GM23338 (cell line): ENCODE results near the gene OR10A7. TPM values are rescaled to one million over a fixed set of nuclear protein-coding genes. Genes with fewer than 3 reads are reported as not detected.

Source experiments
- ATAC-seq: fragments of 200-7000 bp; cut with Tn5 transposase; 3 replicates; pipeline ENCODE4 v1.9.1; 2020
- DNase-seq: peaks from one replicate; pipeline ENCODE4 v3.0.0-alpha.2; 2015; ENCODE audit warnings: low spot score
- H2AFZ ChIP-seq: fragments of 200-600 bp; sonication (generic); 2 replicates; pipeline ENCODE4 v1.8.0; 2016; ENCODE audit warnings: antibody characterized with exemption, mild to moderate bottlenecking, moderate library complexity
- H3F3A ChIP-seq: fragments of 200-600 bp; sonication (generic); replicated peaks from 2 replicates; pipeline ENCODE4 v1.8.0; 2017; ENCODE audit warnings: antibody characterized with exemption, mixed run types, low read depth
- H3K27ac ChIP-seq: fragments of 200-600 bp; sonication (generic); 2 replicates; pipeline ENCODE4 v1.6.1; 2016; ENCODE audit warnings: low read depth
- H3K27me3 ChIP-seq: fragments of 200-600 bp; sonication (generic); 2 replicates; pipeline ENCODE4 v1.8.0; 2016; ENCODE audit warnings: mild to moderate bottlenecking, mixed run types, moderate library complexity; ENCODE audit not compliant: insufficient read depth
- H3K36me3 ChIP-seq: fragments of 200-600 bp; sonication (generic); 2 replicates; pipeline ENCODE4 v1.8.0; 2016; ENCODE audit warnings: mild to moderate bottlenecking; ENCODE audit not compliant: insufficient read depth
- H3K4me1 ChIP-seq: fragments of 200-600 bp; sonication (generic); 2 replicates; pipeline ENCODE4 v1.8.0; 2016; ENCODE audit warnings: mild to moderate bottlenecking, moderate library complexity; ENCODE audit not compliant: insufficient read depth
- H3K4me2 ChIP-seq: fragments of 200-600 bp; sonication (generic); 2 replicates; pipeline ENCODE4 v1.7.1; 2017; ENCODE audit warnings: mixed run types
- H3K4me3 ChIP-seq: fragments of 200-600 bp; sonication (generic); 2 replicates; pipeline ENCODE4 v1.6.1; 2016; ENCODE audit warnings: mixed run types
- H3K79me2 ChIP-seq: fragments of 200-600 bp; sonication (generic); replicated peaks from 2 replicates; pipeline ENCODE4 v1.8.0; 2017; ENCODE audit warnings: mild to moderate bottlenecking; ENCODE audit not compliant: insufficient read depth
- H3K9me2 ChIP-seq: fragments of 200-600 bp; sonication (generic); 2 replicates; pipeline ENCODE4 v1.8.0; 2017; ENCODE audit not compliant: insufficient read depth
- H4K20me1 ChIP-seq: fragments of 200-600 bp; sonication (generic); replicated peaks from 2 replicates; pipeline ENCODE4 v1.8.0; 2017; ENCODE audit warnings: mild to moderate bottlenecking; ENCODE audit not compliant: insufficient read depth
- H3K27ac Mint-ChIP-seq: 2 replicates; pipeline ENCODE4 v1.8.0; 2020; ENCODE audit warnings: inconsistent platforms, mild to moderate bottlenecking, moderate library complexity, mixed read lengths
- H3K27me3 Mint-ChIP-seq: 3 replicates; pipeline ENCODE4 v1.8.0; 2022; ENCODE audit warnings: low read depth, mild to moderate bottlenecking, moderate library complexity, mixed read lengths, inconsistent platforms; ENCODE audit not compliant: insufficient read depth, poor library complexity
- H3K36me3 Mint-ChIP-seq: 3 replicates; pipeline ENCODE4 v1.8.0; 2021; ENCODE audit warnings: low read depth, mild to moderate bottlenecking, inconsistent platforms, moderate library complexity, mixed read lengths
- H3K4me1 Mint-ChIP-seq: 3 replicates; pipeline ENCODE4 v1.8.0; 2020; ENCODE audit warnings: mild to moderate bottlenecking, inconsistent platforms, mixed read lengths
- H3K4me3 Mint-ChIP-seq: 3 replicates; pipeline ENCODE4 v1.8.0; 2021; ENCODE audit warnings: moderate library complexity, mild to moderate bottlenecking, inconsistent platforms, mixed read lengths
- H3K9me3 Mint-ChIP-seq: 3 replicates; pipeline ENCODE4 v1.8.0; 2020; ENCODE audit warnings: moderate library complexity, mild to moderate bottlenecking, inconsistent platforms, mixed read lengths
- CREB1 ChIP-seq: fragments of 250-450 bp; sonication (Bioruptor Pico); IDR thresholded peaks from 2 replicates; pipeline ENCODE4 v1.5.0; 2020; ENCODE audit warnings: low read depth, mild to moderate bottlenecking, moderate library complexity
- EZH2phosphoT487 ChIP-seq: fragments of 200-600 bp; sonication (generic); IDR thresholded peaks from one replicate; pipeline ENCODE4 v1.8.1; 2018; ENCODE audit warnings: antibody characterized with exemption; ENCODE audit not compliant: unreplicated experiment
- JUNB ChIP-seq: IDR thresholded peaks from one replicate; pipeline ENCODE4 v1.6.1; 2016; ENCODE audit warnings: antibody characterized with exemption; ENCODE audit not compliant: unreplicated experiment
- NANOG ChIP-seq: IDR thresholded peaks from 2 replicates; pipeline ENCODE4 v1.6.1; 2016; ENCODE audit warnings: antibody characterized with exemption, borderline replicate concordance
- POLR2AphosphoS5 ChIP-seq: IDR thresholded peaks from 2 replicates; pipeline ENCODE4 v1.6.1; 2016; ENCODE audit warnings: antibody characterized with exemption, low read depth
- polyA plus RNA-seq: library from polyadenylated mRNA; unstranded; fragments of >200 nt; fragmentation: Nextera tagmentation; extraction: Ambion mirVana; gene quantifications from 2 replicates; pipeline ENCODE4 v1.2.1, GENCODE V29; 2016
- total RNA-seq: library from RNA; depleted of rRNA; stranded (reverse); fragments of >200 nt; shearing (Covaris generic); gene quantifications from 2 replicates; pipeline ENCODE4 v1.2.3, GENCODE V29; 2014
- TF ChIP-seq, protein P1 (sequence below), 2 experiments: fragments of 200-600 bp in 1 of 2; sonication (generic) in 1 of 2; conservative IDR thresholded peaks; 2 replicates each; pipeline versions ENCODE4 v1.5.1 to v1.6.1; 2016 to 2017; ENCODE audit warnings: antibody characterized with exemption in 2 of 2, low read depth in 2 of 2, mild to moderate bottlenecking in 2 of 2, moderate library complexity in 1 of 2
- TF ChIP-seq, protein P2 (sequence below): IDR thresholded peaks from one replicate; pipeline ENCODE4 v1.6.1; 2018; ENCODE audit warnings: antibody characterized with exemption; ENCODE audit not compliant: unreplicated experiment

The OR10A7 gene
- total and polyA plus RNA-seq, 2 experiments from 2014 or later, result not detected

DNA sequence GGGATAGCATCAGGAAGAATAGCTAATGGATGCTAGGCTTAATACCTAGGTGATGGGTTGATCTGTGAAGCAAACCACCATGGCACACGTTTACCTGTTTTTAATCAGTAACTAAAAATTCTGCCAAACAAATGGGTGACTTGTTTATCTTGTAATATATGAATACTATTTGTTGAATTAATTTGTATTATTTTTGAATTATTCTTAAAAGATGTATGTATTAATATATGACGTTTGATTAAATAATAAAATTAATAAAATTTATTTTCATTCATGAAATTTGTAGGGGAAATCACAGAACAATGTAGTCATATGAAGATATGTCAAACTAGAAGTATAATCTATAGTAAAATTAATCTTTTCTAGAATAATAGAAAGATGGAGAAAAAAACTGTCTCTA lies 32.3 kb upstream of the OR10A7 start:
- ATAC-seq (no peak), DNase-seq (no peak)
- no peaks in the 10 kb centered on the region for H3F3A ChIP-seq
- no peaks in the 10 kb centered on the region; the same call in 1 of the 2 replicates for H3K36me3 ChIP-seq
- no peak overlapping the region for H2AFZ ChIP-seq
- H3K4me1 Mint-ChIP-seq, result no peaks in the 10 kb centered on the region
- H3K4me3 Mint-ChIP-seq, result no peak overlapping the region
- no peak overlapping the region for H3K27ac Mint-ChIP-seq
- H3K27me3 Mint-ChIP-seq, result no peaks in the 10 kb centered on the region
- H3K27ac ChIP-seq, result no peak overlapping the region
- peaks cover 12% of the 10 kb centered on the region for H3K9me3 Mint-ChIP-seq
- no peaks in the 10 kb centered on the region for H3K79me2 ChIP-seq
- TF ChIP-seq CREB1 (CRISPR knock-in tag) (no peak), POLR2AphosphoS5 (no peak), EZH2phosphoT487 (no peak), NANOG (no peak), JUNB (no peak)
- TF ChIP-seq, protein P1, sequence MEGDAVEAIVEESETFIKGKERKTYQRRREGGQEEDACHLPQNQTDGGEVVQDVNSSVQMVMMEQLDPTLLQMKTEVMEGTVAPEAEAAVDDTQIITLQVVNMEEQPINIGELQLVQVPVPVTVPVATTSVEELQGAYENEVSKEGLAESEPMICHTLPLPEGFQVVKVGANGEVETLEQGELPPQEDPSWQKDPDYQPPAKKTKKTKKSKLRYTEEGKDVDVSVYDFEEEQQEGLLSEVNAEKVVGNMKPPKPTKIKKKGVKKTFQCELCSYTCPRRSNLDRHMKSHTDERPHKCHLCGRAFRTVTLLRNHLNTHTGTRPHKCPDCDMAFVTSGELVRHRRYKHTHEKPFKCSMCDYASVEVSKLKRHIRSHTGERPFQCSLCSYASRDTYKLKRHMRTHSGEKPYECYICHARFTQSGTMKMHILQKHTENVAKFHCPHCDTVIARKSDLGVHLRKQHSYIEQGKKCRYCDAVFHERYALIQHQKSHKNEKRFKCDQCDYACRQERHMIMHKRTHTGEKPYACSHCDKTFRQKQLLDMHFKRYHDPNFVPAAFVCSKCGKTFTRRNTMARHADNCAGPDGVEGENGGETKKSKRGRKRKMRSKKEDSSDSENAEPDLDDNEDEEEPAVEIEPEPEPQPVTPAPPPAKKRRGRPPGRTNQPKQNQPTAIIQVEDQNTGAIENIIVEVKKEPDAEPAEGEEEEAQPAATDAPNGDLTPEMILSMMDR (conservative IDR thresholded peaks at IDR 0.05; ENCODE audit: low read depth in 2 of 2), result no peak
- TF ChIP-seq, protein P2, sequence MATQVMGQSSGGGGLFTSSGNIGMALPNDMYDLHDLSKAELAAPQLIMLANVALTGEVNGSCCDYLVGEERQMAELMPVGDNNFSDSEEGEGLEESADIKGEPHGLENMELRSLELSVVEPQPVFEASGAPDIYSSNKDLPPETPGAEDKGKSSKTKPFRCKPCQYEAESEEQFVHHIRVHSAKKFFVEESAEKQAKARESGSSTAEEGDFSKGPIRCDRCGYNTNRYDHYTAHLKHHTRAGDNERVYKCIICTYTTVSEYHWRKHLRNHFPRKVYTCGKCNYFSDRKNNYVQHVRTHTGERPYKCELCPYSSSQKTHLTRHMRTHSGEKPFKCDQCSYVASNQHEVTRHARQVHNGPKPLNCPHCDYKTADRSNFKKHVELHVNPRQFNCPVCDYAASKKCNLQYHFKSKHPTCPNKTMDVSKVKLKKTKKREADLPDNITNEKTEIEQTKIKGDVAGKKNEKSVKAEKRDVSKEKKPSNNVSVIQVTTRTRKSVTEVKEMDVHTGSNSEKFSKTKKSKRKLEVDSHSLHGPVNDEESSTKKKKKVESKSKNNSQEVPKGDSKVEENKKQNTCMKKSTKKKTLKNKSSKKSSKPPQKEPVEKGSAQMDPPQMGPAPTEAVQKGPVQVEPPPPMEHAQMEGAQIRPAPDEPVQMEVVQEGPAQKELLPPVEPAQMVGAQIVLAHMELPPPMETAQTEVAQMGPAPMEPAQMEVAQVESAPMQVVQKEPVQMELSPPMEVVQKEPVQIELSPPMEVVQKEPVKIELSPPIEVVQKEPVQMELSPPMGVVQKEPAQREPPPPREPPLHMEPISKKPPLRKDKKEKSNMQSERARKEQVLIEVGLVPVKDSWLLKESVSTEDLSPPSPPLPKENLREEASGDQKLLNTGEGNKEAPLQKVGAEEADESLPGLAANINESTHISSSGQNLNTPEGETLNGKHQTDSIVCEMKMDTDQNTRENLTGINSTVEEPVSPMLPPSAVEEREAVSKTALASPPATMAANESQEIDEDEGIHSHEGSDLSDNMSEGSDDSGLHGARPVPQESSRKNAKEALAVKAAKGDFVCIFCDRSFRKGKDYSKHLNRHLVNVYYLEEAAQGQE, result no peak
- no peaks in the 10 kb centered on the region for H3K4me1 ChIP-seq
- no peaks in the 10 kb centered on the region for H4K20me1 ChIP-seq
- no peaks in the 10 kb centered on the region for H3K36me3 Mint-ChIP-seq
- no peaks in the 10 kb centered on the region for H3K9me2 ChIP-seq
- H3K27me3 ChIP-seq, result no peaks in the 10 kb centered on the region
- no peak overlapping the region for H3K4me2 ChIP-seq
- H3K4me3 ChIP-seq, result no peak overlapping the region

DNA sequence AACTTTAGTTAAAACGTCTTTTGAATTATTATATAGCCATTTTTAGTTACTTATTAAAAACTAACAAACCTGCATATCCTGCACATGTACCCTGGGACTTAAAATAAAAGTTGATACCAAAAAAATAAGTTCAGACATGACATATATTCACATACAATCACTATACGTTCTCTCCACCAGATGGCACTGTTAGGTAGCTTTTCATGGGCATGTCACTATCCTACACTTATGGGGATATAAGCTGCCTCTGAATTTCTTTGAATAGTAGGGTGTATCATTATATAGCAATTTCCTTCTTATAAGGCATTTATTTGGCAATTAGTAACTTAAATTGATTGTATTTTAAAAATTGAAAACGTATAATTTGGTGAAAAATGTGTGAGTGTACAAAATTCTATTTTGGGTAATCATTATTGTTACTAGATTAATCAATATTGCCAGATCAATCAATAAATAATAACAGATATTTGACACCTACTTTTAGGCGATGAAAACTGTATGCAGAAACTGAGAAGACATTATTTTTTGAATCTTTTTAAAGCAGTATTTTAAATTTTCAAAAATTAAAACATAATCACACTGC lies 31.8 kb upstream of the OR10A7 start:
- H4K20me1 ChIP-seq, result no peaks in the 10 kb centered on the region
- H3K79me2 ChIP-seq, result no peaks in the 10 kb centered on the region
- H3K36me3 Mint-ChIP-seq, result no peaks in the 10 kb centered on the region
- H3K27ac ChIP-seq, result no peak overlapping the region
- H2AFZ ChIP-seq, result no peak overlapping the region
- no peaks in the 10 kb centered on the region for H3K27me3 Mint-ChIP-seq
- H3K27ac Mint-ChIP-seq, result no peak overlapping the region
- H3K4me3 ChIP-seq, result no peak overlapping the region
- DNase-seq (peak; percentile 82), ATAC-seq (peak; percentile 73)
- H3K27me3 ChIP-seq, result no peaks in the 10 kb centered on the region
- no peak overlapping the region for H3K4me3 Mint-ChIP-seq
- H3F3A ChIP-seq, result no peaks in the 10 kb centered on the region
- H3K9me2 ChIP-seq, result no peaks in the 10 kb centered on the region
- peaks cover 12% of the 10 kb centered on the region for H3K9me3 Mint-ChIP-seq
- no peaks in the 10 kb centered on the region for H3K4me1 ChIP-seq
- TF ChIP-seq JUNB, result no peak
- TF ChIP-seq, protein P1 (conservative IDR thresholded peaks at IDR 0.05; ENCODE audit: low read depth in 2 of 2), result peak; percentile 81 to 94
- no peaks in the 10 kb centered on the region for H3K4me1 Mint-ChIP-seq
- no peak overlapping the region for H3K4me2 ChIP-seq
- H3K36me3 ChIP-seq, result no peaks in the 10 kb centered on the region; the same call in 1 of the 2 replicates
